SK-N-MC (cell line): ENCODE results near the gene MAGI2.
"Not testable (repeated sequence)": the region's sequence is repeated elsewhere in the genome, so short reads cannot be mapped to it uniquely, and the experiment has no call there.

ENCODE experiments used
- EZH2 ChIP-seq: fragments of 200-600 bp; sonication (generic); IDR thresholded peaks from one replicate; pipeline ENCODE4 v1.6.1; 2017; ENCODE audit warnings: antibody characterized with exemption
- FOXP2 ChIP-seq: optimal IDR thresholded peaks from 2 replicates; pipeline ENCODE3; 2011; ENCODE audit warnings: mild to moderate bottlenecking, moderate library complexity; ENCODE audit not compliant: insufficient read depth; ENCODE audit errors: extremely low read length, control extremely low read depth
- POLR2AphosphoS5 ChIP-seq: IDR thresholded peaks from 2 replicates; pipeline ENCODE4 v1.6.1; 2012; ENCODE audit warnings: mild to moderate bottlenecking, low read depth, low read length, borderline replicate concordance

DNA sequence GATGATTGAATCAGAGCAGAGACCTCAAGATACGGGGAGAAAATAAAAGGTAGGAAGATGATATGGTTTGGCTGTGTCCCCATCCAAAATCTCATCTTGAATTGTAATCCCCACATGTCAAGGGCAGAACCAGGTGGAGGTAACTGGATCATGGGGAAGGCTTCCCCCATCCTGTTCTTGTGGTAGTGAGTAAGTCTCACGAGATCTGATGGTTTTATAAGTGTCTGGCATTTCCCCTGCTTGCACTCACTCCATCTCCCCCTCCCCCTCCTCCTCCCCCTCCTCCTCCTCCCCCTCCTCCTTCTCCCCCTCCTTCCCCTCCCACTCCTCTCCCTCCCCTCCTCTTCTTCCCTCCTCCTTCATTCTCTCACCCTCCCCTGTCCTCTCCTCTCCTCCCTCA is 950.2 kb downstream of the MAGI2 start:
- TF ChIP-seq EZH2, FOXP2, POLR2AphosphoS5: not testable (repeated sequence)
